PC-9 (cell line): ENCODE results near the gene SH3BGR.

Source experiments
- CTCF ChIP-seq: fragments of 200-600 bp; sonication (generic); conservative IDR thresholded peaks from 2 replicates; pipeline ENCODE4 v1.6.1; 2017; ENCODE audit warnings: mixed run types, antibody characterized with exemption, mild to moderate bottlenecking, moderate library complexity
- EZH2 ChIP-seq: fragments of 200-600 bp; sonication (generic); IDR thresholded peaks from 2 replicates; pipeline ENCODE4 v1.8.0; 2017; ENCODE audit warnings: antibody characterized with exemption, low read depth

GRCh38 chr21:39559511-39559910, 107.7 kb downstream of the SH3BGR start:
- TF ChIP-seq CTCF, result no peak
- no peak for TF ChIP-seq EZH2
